ENCODE data around the gene UIMC1.

Gene UIMC1

DNA sequence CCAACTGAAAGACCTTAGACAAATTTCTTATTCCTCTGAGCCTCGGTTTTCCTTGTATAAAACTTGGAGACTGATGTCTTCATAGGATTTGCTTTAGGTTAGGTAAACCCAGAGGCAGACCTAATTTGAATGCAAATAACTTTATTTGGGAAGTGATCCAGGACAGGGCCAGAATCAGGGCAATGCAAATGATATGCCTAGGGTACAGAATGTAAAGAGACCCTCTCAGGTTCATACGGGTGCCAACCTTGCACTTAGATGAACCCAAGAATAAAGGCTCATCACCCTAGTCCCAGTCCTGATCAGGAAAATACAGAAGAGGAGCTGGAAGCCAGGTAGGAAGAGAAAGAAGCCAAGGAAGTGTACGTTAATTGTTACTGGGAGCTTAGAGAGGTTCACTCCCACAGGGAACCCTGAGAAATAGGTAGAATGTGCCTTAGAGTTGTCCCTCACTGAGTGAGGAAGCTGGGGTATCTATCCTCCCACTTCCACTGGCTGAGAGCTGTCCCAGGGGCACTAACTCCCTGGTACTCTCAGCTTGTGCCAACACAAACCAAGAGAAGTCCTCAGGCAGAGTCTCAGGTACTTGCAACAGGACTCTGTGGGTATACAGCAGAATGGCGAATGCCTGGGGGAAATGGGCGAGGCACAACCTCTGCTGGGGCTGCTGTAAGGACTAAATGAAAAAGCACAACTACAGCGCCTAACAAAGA lies 104.3 kb downstream of the UIMC1 start:
- DNase-seq (ENCODE audit: low spot score), result no peak

DNA sequence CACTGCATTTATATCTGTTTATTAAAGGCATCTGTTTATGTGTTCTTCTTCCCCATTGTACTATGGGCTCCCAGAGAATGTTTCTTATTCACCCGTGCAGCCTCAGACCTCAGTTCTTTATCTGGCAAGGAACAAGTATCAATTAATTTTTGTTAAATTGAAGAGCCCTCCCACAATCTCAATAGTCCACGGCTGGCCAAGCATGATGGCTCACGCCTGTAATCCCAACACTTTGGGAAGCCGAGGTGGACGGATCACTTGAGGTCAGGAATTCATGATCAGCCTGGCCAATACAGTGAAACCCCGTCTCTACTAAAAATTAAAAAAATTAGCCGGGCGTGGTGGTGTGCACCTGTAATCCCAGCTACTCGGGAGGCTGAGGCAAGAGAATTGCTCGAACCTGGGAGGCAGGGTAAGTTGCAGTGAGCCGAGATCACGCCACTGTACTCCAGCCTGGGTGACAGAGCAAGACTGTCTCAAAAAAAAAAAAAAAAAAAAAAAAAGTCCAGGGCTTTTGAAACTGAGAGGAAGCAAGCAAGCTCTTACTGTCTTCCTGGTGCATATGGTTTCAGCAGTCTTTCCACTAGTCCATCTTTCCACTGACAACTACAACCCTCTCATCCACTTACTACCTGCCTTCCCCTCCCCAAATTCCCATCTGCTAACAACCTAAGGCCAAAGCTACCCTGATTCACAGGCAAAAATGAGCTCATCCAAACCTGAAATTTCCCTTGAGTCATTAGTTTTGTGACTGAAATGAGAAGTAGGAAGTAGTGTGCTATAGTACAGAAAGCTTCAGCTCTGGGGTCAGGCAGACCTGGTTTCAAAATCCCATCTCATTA lies 105.1 kb downstream of the UIMC1 start:
- DNase-seq (ENCODE audit: low spot score), result no peak

GRCh38 chr5:176900780-176901204 lies 105.8 kb downstream of the UIMC1 start:
- no peak for DNase-seq (ENCODE audit: low spot score)

DNA sequence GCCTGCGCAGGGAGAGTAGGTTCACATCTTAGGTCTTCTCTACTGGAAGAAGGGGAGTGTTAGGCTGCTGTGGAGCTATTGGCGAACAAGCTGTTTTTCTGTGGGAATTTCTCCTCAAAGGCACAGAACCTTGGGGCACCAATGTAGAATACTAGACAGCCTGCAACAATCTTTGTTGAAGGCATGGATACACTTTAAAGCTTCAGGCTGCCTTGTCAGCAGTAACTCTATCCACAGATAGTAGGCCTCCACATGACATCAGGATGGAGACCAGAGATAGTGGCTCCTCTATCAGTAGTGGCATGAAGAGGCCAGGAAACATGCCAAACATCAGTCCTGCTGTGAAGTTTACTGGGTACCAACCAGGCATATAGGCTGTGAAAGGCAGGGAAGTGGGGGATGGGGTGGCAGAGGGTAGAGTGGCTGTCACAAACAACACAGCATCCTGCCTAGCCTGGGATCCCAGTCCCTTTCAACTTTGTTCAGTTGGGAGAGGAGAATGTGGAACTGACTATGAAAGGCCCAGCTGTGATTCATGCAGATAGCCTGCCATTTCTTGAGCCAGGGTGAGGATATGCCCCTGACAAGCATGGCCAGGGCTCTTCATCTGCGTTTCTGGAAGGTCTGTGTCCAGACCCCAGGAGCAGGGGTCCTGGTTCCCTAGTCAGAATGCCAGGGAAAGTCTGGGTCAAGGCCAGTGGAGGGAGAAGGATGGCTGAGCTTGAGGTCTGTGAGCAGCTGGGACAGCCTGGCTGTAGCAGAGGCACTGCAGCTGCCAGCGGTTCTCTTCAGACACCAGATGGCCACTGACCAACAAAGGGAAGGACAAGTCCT lies 106.4 kb downstream of the UIMC1 start:
- DNase-seq (ENCODE audit: low spot score), result no peak

DNA sequence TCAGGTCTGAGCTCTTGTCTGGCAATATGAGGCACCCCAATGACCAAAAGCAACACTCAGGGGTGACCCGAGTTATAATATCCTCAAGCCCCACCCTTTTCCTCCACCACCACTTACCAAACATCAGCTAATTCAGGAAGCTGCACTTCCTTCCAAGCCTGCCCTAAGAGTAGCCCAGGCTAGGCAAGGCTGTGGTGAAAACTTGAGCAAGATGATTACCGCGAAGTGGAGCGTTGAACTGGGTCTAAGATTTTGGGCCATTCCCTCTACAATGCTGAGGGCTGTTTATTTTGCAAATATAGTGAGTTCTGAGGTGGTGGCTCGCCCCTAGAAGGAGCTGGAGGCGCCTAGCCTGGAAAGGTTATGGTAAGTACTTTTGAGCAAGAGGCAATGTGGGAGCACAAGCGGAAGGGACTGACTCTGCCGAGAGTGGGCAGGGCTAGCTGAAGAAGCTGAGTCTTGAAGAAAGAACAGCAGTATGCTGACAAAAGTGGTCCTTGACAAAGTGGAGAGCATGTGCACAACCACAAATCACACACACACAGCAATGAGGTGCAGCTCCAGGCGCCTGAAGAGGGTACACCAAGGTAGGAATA lies 107.2 kb downstream of the UIMC1 start, which contains the start of gene HK3:
HK3 (minus strand) TSS at position 51 of the 596 bp plus-strand sequence. CDS start 3,187 bp downstream, outside the sequence.
- DNase-seq (ENCODE audit: low spot score), result no peak

- no peak for DNase-seq (ENCODE audit: low spot score)
These were observed 109.3 kb downstream of the UIMC1 start for GRCh38 chr5:176897263-176897662.

DNA sequence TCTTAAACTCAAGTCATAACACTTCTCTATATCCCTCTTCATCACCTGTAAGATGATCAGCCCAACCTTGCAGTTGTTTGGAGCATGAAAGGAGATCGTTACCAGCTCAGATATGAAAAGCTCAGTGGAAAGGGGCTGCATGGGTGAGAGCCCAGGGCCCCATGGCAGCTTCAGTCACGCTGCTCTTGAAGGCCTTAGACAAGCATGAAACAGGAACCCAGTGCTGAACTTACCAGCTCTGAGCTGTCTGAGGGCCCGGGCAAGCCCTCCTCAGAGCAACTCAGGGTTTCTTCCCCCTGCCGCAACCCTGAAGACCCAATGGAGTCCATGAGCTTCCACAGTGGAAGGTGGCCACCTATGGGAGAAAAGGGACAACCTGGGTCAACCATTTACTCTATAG lies 110.7 kb downstream of the UIMC1 start:
- DNase-seq (ENCODE audit: low spot score), result no peak

DNA sequence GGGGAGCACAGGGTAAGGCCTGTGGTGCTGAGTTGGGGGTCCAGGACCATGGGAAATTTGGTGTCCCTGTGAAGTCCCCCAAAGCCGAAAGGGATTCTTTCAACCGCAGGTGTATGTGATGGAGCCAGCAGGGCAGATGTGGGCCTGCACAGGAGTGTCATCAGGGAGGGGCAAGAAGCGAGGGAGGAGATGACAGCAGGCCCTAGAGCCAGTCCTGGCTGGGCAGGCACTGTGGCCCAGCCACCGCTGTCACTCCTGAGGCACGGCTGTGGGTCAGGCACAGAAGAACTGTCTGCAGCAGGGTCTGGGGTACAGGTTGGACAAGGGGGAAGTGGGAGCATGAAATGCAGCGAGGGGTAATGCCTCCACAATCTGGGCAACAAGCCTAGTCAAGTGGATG lies 112.3 kb downstream of the UIMC1 start:
- no peak for DNase-seq (ENCODE audit: low spot score)

- DNase-seq (ENCODE audit: low spot score), result no peak
These were observed 113.9 kb downstream of the UIMC1 start for GRCh38 chr5:176892663-176893062.

DNA sequence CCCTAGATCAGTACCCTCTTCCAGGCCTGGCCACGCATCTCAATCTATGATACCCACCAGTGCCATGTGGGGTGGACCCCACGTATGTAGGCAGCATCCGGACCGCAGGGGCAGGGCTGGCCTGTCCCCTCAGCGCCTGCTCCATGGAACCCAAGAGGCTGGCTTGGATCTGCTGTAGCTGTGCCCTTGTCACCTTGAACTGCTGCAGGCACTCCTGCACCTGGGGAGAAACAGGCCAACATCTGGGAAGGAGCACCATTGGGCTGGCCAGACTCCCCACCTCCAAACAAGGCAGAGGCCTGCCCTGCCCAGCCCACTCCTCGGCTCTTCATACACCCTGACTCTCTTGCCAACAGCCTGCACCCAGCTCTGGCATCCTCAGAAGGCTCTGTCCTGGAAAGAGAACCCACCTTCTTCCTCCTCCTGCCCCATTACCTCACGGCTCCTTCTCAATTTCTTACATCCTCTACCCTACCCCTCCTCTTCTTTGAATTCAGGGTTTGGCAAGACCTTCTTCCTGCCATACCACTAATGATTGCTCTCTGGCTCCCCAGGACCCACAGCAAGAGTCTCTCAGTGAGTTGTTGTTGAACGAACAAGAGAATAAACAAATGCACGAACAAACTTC lies 115.1 kb downstream of the UIMC1 start:
- DNase-seq (ENCODE audit: low spot score), result no peak

- no peak for DNase-seq (ENCODE audit: low spot score)
These were observed 115.9 kb downstream of the UIMC1 start for GRCh38 chr5:176890455-176891330.

DNA sequence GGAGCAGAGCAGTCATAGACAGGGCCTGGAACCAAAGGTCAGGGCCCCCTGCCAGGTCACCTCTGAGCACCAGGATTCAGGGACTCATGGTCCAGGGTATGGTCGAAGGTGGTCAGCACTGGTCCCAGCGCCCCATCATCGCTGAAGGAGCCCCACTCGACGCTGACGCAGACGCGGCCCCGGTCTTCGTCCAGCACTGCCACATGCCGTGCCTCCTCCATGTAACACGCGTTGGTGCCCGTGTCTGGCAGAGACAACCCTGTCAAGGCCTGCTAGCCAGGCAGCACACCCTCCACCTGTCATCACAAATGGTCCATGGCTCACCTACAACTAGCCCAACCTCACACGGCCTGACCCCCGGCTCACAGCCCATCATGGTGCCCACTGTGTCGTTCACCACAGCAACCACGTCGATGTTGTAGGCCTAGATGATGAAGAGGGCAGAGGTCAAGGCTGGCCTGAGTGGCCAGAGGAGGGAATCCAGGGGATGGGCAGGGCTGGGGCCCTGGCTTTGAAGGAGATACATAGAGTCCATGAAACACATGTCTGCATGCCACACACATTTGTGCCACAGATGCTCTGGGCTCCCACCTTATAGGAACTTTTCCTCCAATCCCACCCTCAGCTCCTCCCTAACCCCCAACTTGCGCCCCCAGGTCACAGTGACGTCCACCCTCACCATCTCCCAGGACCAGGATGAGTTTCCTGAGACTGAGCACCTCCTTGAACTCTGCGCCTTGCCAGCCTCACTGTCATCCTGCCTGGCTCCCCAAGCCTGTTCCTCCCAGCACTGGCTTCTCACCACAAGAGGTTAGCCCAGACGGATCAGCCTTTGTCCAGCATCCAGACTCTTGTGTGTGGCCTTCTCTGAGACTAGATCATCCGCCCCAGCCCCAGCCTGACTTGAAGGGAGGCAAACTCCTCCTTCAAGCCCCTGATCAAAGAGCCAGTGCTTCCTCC lies 117.0 kb downstream of the UIMC1 start:
- DNase-seq (ENCODE audit: low spot score), result no peak

DNA sequence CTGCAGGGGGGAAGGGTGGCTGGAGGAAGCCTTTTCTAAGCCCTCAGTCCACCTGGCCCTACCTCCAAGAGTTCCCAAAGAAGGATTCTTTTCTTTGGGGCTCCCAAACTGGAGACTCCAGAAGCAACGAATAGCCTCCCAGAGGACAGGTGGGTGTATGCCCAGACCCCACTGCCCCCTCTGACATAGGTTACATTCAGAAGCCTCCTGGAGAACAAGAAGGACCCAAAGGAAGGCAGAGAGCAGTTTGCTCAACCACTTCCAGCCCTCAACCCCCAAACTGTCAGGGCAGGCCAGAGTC lies 117.8 kb downstream of the UIMC1 start:
- DNase-seq (ENCODE audit: low spot score), result no peak

- no peak for DNase-seq (ENCODE audit: low spot score)
These were observed 118.3 kb downstream of the UIMC1 start for GRCh38 chr5:176888016-176888864.

DNA sequence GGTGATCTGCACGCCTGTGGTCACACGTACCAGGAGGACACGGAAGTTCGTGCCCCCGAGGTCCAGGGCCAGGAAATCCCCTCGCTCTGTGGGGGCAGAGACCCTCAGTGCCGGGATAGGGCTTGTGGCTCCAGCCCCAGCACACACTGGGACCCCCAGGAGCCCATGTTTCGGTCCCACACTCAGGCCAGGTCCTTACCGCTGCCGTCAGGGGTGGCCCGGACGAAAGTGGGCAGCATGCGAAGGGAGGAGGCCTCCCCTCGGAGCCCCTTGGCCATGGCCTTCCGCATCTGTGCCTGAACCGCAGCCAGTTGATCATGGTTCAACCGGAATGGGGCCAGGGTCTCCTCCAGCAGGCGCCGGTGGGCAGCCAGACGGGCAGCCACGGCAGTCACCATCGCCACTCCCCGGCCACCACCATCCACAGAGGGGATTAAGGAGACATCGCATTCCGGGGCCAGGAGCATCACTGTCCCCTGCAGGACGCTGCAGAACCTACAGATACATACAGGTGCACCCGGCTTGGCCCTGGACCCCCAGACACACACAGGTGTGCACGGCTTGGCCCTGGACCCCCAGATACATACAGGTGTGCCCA lies 119.2 kb downstream of the UIMC1 start:
- DNase-seq (ENCODE audit: low spot score), result no peak

DNA sequence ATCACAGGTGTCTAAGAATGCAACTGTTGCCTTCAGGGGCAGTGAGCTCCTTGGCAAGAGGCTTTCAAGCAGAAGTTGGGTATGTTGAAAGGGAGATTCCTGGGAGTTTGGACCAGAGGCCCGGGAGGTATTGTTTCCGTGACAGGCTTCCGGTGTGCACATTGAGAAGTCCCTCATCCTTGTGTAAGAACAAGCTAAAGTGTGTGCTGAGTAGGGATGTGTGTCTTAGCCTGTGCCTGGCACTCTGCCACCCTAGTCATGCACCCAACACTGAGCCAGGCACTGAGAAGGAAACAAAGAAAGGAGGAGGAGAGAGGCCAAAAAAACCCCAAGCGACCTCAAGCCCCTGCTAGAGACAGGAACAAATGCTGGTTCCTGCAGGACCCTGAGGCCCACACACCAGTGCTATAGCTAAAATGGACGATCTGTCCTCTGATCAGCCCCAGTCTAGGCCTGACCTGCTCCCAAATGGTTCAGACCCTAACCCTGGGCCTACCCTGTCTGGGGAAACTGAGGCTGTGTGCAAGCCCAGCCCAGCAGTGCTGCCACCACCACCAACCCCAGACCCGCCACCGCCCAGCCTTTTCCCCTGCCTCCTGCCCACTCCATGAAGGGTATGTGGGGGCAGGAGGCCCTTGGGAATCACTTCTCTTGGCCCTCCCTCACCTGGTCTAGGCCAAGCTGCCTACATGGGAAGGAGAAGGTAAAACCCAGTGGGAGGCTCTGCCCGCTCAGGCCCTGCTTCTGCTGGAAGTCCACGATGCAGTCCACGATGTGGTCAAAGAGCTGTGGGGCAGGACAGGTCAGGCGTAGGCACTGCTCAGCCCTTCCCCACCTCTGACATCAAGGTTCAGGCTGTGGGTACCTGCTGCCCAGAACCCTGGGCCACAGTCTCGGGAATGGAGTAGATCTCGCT lies 120.0 kb downstream of the UIMC1 start:
- no peak for DNase-seq (ENCODE audit: low spot score)

- no peak for DNase-seq (ENCODE audit: low spot score)
These were observed 122.0 kb downstream of the UIMC1 start for GRCh38 chr5:176884571-176884890.
